GM18526 (cell line): ENCODE data around the gene TMEM139.
A peak's percentile ranks its signal among the peaks of the same experiment; 100 is the strongest.

Experiments used
- POLR2A ChIP-seq: IDR thresholded peaks from 3 replicates; pipeline ENCODE4 v1.6.1; 2011; ENCODE audit not compliant: insufficient read length; ENCODE audit errors: extremely low read depth

Gene TMEM139

DNA sequence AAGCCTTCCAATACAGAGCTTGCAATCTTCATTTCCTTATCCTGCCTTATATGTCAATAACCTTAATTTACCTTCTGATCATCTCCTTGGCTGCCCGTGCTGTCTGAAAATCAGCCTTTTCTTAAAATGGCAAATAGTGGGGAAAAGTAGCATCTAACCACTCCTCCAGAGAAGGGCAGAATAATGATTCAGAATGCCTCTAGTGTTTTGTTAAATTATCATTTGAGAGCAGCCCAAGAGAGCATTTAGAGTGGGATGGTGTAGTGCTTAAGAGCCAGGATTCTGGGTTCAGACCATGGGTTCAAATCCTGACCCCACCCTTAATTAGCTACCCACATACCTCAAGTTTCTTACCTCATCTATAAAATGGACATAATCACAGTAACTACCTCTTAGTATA lies 4.6 kb upstream of the TMEM139 start:
- TF ChIP-seq POLR2A, result no peak

DNA sequence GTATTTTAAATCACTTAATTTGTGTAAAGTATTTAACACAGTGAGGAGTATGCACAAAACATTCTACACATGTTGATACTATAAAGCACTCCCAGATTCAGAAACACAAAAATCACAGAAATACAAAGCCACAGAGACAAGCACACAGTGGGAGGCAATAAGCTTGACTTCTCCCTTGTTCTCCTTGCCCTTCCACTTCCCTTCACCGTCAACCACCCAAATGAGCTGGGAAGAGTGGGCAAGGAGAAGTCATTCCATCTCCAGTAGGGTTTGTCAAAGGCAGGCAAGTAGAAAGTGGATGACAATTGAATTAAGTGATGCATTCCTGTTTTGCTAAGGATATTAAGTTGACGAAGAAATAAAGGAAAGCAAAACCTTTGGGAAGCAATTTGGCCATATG lies 4.2 kb upstream of the TMEM139 start:
- TF ChIP-seq POLR2A, result no peak

DNA sequence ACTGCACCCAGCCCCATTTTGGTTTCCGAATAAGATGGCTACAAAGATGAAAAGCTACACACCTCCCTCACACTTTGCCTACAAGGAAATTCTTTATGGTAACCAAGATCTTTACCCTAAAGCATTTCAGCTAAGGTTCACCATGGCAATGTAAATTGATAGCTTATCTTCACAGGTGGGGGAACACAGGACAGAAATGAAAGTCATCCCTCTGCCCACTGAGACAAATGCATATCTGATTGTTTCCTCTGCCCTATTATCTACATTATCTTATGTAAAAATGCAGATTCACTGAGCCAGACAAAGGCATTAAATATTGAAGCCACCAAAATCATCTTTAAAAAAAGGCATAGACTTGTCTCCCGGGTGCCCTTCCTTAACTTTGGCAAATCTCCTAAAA lies 3.2 kb upstream of the TMEM139 start:
- TF ChIP-seq POLR2A, result no peak

DNA sequence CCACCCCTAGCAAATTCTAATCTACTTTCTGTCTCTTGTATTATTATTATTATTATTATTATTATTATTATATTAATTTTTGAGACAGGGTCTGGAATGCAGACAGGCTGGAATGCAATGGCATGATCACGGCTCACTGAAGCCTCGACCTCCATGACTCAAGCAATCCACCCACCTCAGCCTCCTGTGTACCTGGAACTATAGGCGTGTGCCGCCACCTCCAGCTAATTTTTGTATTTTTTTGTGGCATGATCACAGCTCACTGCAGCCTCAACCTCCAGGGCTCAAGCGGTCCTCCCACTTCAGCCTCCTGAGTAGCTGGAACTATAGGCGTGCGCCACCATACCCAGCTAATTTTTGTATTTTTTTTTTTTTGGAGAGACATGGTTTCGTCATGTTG lies 2.6 kb upstream of the TMEM139 start:
- TF ChIP-seq POLR2A, result no peak

DNA sequence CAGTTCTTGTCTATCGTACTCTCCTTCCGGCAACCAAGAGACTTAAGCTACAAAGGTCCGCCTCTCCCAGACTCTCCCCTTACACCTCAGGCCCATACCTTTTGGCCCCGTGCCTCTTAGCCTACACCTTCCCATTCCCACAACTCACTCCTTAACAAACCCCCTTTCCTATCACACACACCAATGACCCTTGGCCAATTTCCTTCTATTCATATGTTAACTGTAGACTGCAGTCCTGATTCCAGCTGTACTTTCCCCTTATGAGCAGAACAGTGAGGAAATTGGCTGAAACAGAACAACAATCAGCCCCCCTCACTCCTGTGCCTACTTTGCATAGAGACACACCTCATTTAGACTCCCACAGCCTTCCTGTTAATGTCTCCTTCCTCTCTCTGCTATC lies 1.4 kb upstream of the TMEM139 start:
- TF ChIP-seq POLR2A, result no peak

DNA sequence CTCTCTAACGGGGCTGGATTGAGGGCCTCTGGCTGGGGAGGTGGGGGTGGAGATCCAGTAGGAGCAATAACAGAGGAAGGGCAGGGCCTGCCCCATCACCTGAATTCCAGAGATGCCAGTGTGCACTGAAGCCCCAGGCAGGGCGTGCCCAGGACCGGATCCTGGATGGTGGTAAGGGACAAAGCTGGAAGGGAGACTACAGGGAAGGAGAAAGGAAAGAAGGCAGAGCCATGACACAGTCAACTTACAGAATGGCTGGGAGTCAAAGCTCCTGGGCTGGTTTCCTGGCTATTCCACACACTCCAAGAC lies 666 bp downstream of the TMEM139 start:
- no peak for TF ChIP-seq POLR2A

DNA sequence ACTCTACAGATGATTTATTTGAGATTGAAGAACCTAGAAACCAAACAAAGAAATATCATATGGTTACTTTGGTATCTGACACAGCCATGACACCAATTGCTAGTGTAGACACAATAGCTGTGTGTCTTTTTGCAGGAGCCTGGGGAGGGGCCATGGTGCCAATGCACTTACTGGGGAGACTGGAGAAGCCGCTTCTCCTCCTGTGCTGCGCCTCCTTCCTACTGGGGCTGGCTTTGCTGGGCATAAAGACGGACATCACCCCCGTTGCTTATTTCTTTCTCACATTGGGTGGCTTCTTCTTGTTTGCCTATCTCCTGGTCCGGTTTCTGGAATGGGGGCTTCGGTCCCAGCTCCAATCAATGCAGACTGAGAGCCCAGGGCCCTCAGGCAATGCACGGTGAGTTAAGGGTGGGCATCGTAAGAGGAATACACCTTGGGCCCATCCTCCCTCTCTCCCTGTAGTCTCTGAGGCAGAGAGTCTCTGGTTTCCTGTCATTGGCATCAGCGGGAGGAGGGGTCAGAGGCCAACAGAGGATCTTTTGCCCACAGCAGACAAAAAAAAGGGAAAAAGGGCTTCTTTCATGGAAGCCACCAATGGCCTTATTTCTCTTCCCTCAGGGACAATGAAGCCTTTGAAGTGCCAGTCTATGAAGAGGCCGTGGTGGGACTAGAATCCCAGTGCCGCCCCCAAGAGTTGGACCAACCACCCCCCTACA lies 1.2 kb downstream of the TMEM139 start:
- TF ChIP-seq POLR2A, result no peak

DNA sequence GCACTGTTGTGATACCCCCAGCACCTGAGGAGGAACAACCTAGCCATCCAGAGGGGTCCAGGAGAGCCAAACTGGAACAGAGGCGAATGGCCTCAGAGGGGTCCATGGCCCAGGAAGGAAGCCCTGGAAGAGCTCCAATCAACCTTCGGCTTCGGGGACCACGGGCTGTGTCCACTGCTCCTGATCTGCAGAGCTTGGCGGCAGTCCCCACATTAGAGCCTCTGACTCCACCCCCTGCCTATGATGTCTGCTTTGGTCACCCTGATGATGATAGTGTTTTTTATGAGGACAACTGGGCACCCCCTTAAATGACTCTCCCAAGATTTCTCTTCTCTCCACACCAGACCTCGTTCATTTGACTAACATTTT lies 1.7 kb downstream of the TMEM139 start:
- no peak for TF ChIP-seq POLR2A

DNA sequence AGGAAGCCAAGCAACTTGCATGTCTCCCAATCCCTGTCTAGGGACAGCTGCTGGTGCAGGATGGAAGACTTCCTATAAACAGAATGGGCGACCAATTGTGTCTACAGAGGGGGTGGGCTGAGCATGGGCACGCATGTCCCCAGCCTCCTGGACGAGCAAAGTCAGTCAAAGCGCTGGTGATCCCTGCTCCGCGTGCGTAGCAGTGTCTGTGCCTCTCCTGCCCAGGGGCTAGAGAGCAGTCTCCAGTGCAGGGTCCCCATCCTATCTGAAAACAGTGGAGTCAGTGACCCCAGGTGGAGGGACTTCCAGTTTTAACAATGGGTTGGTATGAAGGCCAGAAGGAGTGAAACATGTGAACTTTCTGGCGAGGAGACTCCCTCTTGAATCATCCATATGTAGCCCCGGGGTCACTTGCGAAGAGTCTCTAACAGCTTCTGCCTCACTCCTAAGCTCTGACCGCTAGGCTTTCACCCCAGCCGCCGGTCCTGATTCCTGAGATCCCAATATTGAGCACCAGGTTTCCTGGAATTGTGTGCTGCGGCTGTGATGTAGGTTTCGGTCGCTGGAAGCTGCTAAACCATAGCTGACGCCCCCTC lies 2.7 kb downstream of the TMEM139 start:
- no peak for TF ChIP-seq POLR2A

DNA sequence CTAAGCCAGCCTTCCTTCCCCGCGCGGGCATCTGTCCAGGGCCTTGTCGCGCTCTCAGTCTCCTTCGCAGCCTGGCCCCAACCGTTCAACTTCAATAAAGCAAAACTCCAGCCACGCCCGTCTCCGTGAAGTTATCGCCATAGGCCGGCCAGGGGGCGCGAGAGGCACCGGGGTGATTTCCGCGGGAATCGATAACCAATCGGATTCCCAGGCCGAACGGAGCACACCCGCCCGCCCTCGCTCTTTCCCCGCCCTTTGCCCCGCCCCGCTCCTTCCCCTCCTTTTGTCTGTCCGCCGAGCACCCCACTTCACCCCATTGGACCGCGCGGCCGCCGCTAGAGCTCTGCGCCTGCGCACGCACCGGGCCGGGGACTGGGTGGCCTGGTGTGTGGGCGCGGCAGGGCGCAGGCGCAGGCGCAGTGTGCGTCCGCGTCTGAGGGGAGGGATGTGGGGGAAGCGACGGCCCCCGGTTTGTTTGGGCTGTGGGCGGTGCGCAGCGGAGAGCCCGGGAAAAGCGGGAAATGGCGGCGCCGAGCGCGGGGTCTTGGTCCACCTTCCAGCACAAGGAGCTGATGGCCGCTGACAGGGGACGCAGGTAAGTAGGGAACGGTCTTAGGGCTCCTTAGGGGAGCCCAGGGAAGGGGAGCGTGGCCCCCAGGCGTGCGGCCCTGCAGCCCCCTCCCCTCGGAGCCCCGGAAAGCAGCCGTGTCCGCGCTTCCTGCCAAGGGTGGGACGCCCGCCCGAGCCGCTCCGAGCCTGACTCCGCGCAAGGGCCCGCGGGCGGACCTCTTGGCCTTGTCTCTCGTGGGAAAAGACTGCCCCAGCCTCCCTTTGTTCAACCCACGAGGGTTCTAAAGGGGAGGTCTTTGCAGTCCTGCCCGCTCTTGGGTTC lies 3.4 kb downstream of the TMEM139 start, which contains the start of gene CASP2:
Gene CASP2, plus strand, starts transcription at position 417 of the 892 bp plus-strand sequence. Its CDS starts 105 bp downstream, at position 522.
- peak; percentile 87 for TF ChIP-seq POLR2A

DNA sequence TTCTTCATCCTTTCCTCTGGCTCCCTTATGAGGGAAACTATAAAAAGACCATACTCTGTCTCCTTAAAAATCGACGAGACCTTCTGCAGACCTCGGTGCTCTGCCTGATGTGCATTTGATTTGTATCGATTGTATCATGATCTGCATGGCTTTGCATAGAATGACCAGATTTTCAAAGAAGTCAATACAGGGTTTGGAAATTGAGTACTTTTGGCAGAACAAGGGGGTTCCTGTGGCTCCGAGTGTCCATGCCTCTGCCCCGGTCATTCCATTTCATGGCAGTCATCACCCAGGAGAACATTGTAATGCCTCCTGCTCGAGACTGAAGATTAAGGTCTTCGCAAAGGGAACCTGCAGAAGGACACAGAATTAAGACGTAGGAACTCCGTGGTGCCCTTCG lies 4.1 kb downstream of the TMEM139 start:
- TF ChIP-seq POLR2A, result no peak

DNA sequence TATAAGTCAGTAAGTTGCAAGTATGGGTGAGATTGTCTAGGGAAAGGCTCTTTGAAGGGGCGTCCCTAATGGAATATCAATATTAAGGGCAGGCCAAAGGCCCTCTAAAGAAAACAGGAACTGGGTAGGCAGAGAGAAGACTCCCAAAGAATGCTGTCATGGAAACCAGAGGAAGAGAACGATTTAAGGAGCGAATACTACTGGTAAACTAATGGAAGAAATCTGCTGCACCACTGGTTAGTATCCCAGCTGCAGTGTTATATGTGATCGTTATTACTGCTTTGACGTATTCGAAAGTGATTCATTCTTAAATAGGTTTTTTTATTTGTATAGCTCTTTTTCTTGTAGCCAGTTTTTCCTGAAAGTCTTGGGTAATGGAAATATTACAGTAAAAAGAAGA lies 4.7 kb downstream of the TMEM139 start:
- no peak for TF ChIP-seq POLR2A

DNA sequence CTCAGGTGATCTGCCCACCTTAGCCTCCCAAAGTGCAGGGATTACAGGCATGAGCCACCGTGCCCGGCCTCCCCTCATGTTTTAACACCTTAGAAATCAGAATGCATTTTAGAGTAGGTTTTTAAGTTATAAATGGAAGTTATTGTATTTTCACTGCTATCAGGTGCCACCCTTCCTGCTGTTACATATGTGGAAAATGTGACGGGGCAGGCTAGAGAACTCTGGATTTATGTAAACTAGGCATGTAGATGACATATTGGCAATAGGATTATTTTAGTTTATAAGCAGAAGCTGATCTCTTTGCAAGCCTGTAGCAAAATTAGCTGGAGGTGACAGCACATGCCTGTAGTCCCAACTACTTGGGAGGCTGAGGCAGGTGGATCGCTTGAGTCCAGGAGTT lies 5.5 kb downstream of the TMEM139 start:
- TF ChIP-seq POLR2A, result no peak

DNA sequence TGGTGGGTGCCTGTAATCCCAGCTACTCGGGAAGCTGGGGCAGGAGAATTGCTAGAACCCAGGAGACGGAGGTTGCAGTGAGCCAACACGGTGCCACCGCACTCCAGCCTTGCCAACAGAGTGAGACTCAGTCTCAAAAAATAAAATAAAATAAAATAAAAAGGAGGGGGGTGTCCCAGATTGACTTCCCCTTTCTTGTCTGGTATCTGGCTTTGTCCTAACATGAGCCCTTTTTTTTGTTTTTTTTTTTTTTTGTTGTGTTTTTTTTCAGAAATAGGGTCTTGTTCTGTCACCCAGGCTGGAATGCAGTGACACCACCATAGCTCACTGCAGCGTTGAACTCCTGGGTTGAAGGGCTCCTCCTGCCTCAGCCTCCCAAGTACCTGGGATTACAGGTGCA lies 8.1 kb downstream of the TMEM139 start:
- no peak for TF ChIP-seq POLR2A

DNA sequence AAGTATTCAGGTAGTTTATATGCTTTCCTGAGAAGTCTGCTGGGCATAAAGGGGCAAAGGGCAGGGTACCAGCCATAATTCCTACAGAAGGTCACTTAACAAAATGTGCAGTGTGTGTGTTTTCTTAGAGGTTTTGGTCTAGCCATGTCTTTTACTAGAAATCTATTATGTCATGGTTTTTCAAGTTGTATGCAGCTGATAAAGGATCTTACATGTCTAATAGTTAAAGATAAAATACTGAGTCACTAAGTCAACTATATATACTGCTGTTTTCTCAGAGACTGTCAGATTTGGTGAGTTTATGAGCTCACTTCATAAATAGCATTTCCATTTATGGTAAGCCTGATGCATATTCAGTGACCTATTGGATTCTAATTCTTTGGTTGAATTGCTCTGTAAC lies 11.1 kb downstream of the TMEM139 start:
- TF ChIP-seq POLR2A, result no peak

DNA sequence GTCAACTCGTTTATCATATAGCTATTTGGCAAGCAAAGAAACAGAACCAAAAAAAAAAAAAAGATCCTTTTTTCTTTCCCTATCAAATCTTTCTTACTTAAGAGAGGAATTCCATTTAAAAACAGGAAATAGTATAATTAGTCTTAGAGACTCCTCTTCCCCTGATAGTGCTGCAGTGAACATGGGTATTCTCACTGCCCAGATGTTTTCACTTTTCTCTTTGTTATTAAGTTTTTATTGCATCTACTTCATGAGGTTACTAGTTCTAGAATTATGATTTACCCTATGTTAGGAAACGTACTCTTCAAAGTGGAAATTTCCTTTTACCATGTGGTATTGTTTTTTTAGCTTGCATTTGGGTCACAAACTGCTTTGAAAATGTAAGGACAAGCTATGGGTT lies 11.9 kb downstream of the TMEM139 start:
- TF ChIP-seq POLR2A, result no peak
